GM23248 (cell line): ENCODE data around the gene CCDC192. TPM values are rescaled to one million over a fixed set of nuclear protein-coding genes. Genes with fewer than 3 reads are reported as not detected.

Source experiments
- DNase-seq: peaks from one replicate; pipeline ENCODE4 v3.0.0-alpha.2; 2015
- H2AFZ ChIP-seq: fragments of 200-600 bp; sonication (generic); 2 replicates; pipeline ENCODE4 v1.6.1; 2016; ENCODE audit warnings: antibody characterized with exemption
- H3F3A ChIP-seq: fragments of 200-600 bp; sonication (generic); 2 replicates; pipeline ENCODE4 v1.6.1; 2016; ENCODE audit warnings: mild to moderate bottlenecking, antibody characterized with exemption, mixed run types; ENCODE audit not compliant: insufficient read depth
- H3K27ac ChIP-seq: fragments of 200-600 bp; sonication (generic); 2 replicates; pipeline ENCODE4 v1.5.1; 2016; ENCODE audit warnings: mild to moderate bottlenecking
- H3K27me3 ChIP-seq: fragments of 200-600 bp; sonication (generic); replicated peaks from 2 replicates; pipeline ENCODE4 v1.6.1; 2016; ENCODE audit warnings: mild to moderate bottlenecking; ENCODE audit not compliant: insufficient read depth
- H3K36me3 ChIP-seq: fragments of 200-600 bp; sonication (generic); 2 replicates; pipeline ENCODE4 v1.6.1; 2016; ENCODE audit warnings: low read depth, mild to moderate bottlenecking
- H3K4me1 ChIP-seq: fragments of 200-600 bp; sonication (generic); 2 replicates; pipeline ENCODE4 v1.6.1; 2016; ENCODE audit warnings: mild to moderate bottlenecking; ENCODE audit not compliant: insufficient read depth
- H3K4me2 ChIP-seq: fragments of 200-600 bp; sonication (generic); one replicate; pipeline ENCODE4 v1.6.1; 2016; ENCODE audit warnings: mild to moderate bottlenecking; ENCODE audit not compliant: unreplicated experiment
- H3K4me3 ChIP-seq: fragments of 200-600 bp; sonication (generic); 2 replicates; pipeline ENCODE4 v1.5.1; 2016; ENCODE audit warnings: mild to moderate bottlenecking
- H3K79me2 ChIP-seq: fragments of 200-600 bp; sonication (generic); 2 replicates; pipeline ENCODE4 v1.6.1; 2016; ENCODE audit warnings: mild to moderate bottlenecking; ENCODE audit not compliant: insufficient read depth
- H3K9ac ChIP-seq: fragments of 200-600 bp; sonication (generic); 2 replicates; pipeline ENCODE4 v1.6.1; 2016; ENCODE audit warnings: mild to moderate bottlenecking
- H3K9me2 ChIP-seq: fragments of 200-600 bp; sonication (generic); 2 replicates; pipeline ENCODE4 v1.6.1; 2016; ENCODE audit warnings: mixed run types, mild to moderate bottlenecking, moderate library complexity; ENCODE audit not compliant: insufficient read depth
- H3K9me3 ChIP-seq: fragments of 200-600 bp; sonication (generic); one replicate; pipeline ENCODE4 v1.6.1; 2017; ENCODE audit warnings: low read depth
- H4K20me1 ChIP-seq: fragments of 200-600 bp; sonication (generic); 2 replicates; pipeline ENCODE4 v1.6.0; 2016; ENCODE audit not compliant: insufficient read depth
- EZH2 ChIP-seq: fragments of 200-600 bp; sonication (generic); IDR thresholded peaks from 2 replicates; pipeline ENCODE4 v1.6.1; 2018; ENCODE audit warnings: antibody characterized with exemption, mild to moderate bottlenecking; ENCODE audit not compliant: insufficient read depth, poor library complexity, severe bottlenecking
- EZH2phosphoT487 ChIP-seq: fragments of 200-600 bp; sonication (generic); IDR thresholded peaks from 2 replicates; pipeline ENCODE4 v1.6.1; 2018; ENCODE audit warnings: antibody characterized with exemption, moderate library complexity, mild to moderate bottlenecking, low read depth; ENCODE audit not compliant: insufficient read depth
- WGBS, 2 experiments: methylation state at CpG; one replicate each; pipeline ENCODE4 v1.1.6; 2015 to 2017; ENCODE audit warnings: low lambda C conversion rate in 2 of 2, low coverage in 1 of 2; ENCODE audit errors: missing lambda C conversion rate in 2 of 2; 5-methylcytosine and 5-hydroxymethylcytosine counted together
- in situ Hi-C: fragments of 300-500 bp; cut with MboI; formaldehyde crosslinking; loops from 2 replicates; pipeline ENCODE4 v1.15.0; 2020
- polyA plus RNA-seq: library from polyadenylated mRNA; unstranded; fragments of >200 nt; fragmentation: Nextera tagmentation; extraction: Ambion mirVana; gene quantifications from 2 replicates; pipeline ENCODE4 v1.2.1, GENCODE V29; 2016
- total RNA-seq: library from RNA; depleted of rRNA; stranded (reverse); fragments of >200 nt; shearing (Covaris generic); gene quantifications from 2 replicates; pipeline ENCODE4 v1.2.3, GENCODE V29; 2014

Gene CCDC192
- total and polyA plus RNA-seq, 2 experiments from 2014 or later, result 0.40 TPM; not detected in 1

DNA sequence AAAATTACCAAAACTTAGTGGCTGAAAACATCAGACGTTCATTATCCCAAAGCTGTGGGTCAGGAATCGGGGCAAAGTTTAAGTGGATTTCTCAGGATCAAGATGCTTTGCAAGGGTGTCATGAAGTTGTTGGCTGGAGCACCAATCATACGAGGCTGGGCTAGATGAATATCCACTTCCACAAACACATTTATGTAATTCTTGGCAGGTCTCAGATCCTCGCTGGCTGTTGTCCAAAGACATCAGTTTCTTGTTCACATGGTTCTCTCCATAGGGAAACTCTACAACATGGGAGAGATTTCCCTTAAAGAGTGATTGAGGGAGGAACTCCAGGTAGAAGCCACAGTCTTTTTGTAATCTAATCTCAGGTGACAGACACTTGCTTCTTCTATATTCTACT lies 20.2 kb upstream of the CCDC192 start:
- Histone ChIP-seq H3K9ac (no peak overlapping the region), H2AFZ (no peak overlapping the region), H3K9me2 (no peaks in the 10 kb centered on the region), H3K4me3 (no peak overlapping the region), H3F3A (no peaks in the 10 kb centered on the region), H3K9me3 (no peaks in the 10 kb centered on the region), H3K4me1 (peaks cover 7% of the 10 kb centered on the region; the same call in 1 of the 2 replicates), H4K20me1 (no peaks in the 10 kb centered on the region), H3K27ac (no peak overlapping the region), H3K4me2 (no peak overlapping the region), H3K79me2 (no peaks in the 10 kb centered on the region), H3K36me3 (no peaks in the 10 kb centered on the region), H3K27me3 (no peaks in the 10 kb centered on the region; the same call in 1 of the 2 replicates)
- TF ChIP-seq EZH2 (no peak), EZH2phosphoT487 (no peak)
- in situ Hi-C loops, result no loop called here
- DNase-seq, result no peak
- 29 to 34% methylated on average over 4 of the region's 4 CpGs for WGBS, 2 experiments

DNA sequence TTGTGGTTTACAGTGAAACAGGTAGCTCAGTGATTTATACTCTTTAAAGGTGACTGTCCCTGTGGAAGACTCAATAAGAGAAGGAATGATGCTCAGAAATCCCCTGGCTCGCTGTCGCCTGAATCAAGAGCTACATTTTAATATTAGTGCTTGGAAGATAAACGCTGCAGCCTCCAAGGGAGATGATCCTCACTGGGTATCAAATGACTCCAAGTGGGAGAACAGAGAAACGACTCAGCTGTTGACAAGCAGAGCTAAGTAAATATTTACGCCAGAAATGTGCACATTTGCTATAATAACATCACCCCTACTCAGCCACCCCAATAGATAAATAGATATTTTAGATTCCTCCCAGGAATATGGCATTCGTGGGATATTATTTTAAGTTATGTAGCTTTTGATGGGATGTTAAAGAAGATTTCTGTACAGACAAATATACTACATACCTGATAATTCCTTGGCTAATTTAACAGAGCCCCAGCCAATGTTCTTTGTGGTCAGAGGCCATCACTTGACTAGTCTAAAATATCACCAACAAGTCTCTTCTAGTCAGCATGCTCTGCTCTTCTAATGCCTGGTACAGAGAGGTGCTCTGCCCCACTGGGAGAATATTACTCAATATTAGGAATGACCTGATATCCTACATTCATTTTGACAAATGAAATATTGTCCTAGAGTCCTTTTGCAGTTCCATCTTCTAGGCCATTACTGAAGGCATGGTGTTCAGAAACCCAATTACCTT lies 18.3 kb upstream of the CCDC192 start:
- no peaks in the 10 kb centered on the region for H3K9me3 ChIP-seq
- H3K27ac ChIP-seq, result no peak overlapping the region
- no peaks in the 10 kb centered on the region for H4K20me1 ChIP-seq
- H3K4me2 ChIP-seq, result no peak overlapping the region
- H3K9ac ChIP-seq, result no peak overlapping the region
- WGBS, 2 experiments, result 60 to 67% methylated on average over 6 of the region's 6 CpGs
- H3K27me3 ChIP-seq, result no peaks in the 10 kb centered on the region; the same call in 1 of the 2 replicates
- no peak overlapping the region for H2AFZ ChIP-seq
- H3K4me3 ChIP-seq, result no peak overlapping the region
- no peaks in the 10 kb centered on the region for H3K36me3 ChIP-seq
- in situ Hi-C loops, result no loop called here
- H3K79me2 ChIP-seq, result no peaks in the 10 kb centered on the region
- no peaks in the 10 kb centered on the region for H3F3A ChIP-seq
- no peak for TF ChIP-seq EZH2
- TF ChIP-seq EZH2phosphoT487, result no peak
- peaks cover 7% of the 10 kb centered on the region; the same call in 1 of the 2 replicates for H3K4me1 ChIP-seq
- DNase-seq, result no peak
- H3K9me2 ChIP-seq, result no peaks in the 10 kb centered on the region

DNA sequence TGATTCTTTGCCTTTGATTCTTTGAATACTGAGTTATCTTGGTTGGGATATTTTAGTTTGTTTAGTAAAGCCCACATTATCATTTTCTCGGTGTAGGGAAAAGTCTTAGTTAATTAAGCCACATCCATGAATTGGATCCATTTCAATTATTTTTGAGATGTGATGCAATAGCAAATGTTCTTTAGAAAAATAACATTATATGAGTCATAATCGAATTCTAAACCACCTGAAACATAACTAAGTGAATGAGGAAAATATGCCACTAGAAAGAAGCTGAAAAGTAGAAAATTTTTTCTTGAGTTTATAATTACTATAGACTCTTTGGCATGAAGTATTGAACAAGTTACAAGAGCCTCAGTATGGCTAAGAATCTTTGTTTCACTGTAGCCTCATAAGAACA lies 17.5 kb upstream of the CCDC192 start:
- Histone ChIP-seq H3K36me3 (no peaks in the 10 kb centered on the region), H3K79me2 (no peaks in the 10 kb centered on the region), H3F3A (no peaks in the 10 kb centered on the region), H3K4me1 (peaks cover 7% of the 10 kb centered on the region; the same call in 1 of the 2 replicates), H2AFZ (no peak overlapping the region), H3K4me3 (no peak overlapping the region), H3K9ac (no peak overlapping the region), H3K9me2 (no peaks in the 10 kb centered on the region), H3K27ac (no peak overlapping the region), H3K4me2 (no peak overlapping the region), H3K9me3 (no peaks in the 10 kb centered on the region), H4K20me1 (no peaks in the 10 kb centered on the region), H3K27me3 (no peaks in the 10 kb centered on the region; the same call in 1 of the 2 replicates)
- TF ChIP-seq EZH2phosphoT487 (no peak), EZH2 (no peak)
- WGBS, 2 experiments, result 16 to 22% methylated on average over 2 of the region's 2 CpGs
- DNase-seq, result no peak
- in situ Hi-C loops, result no loop called here

- H3F3A ChIP-seq, result no peaks in the 10 kb centered on the region
- H3K27ac ChIP-seq, result no peak overlapping the region
- H2AFZ ChIP-seq, result no peak overlapping the region
- TF ChIP-seq EZH2 (no peak), EZH2phosphoT487 (no peak)
- DNase-seq, result no peak
- no peaks in the 10 kb centered on the region; the same call in 1 of the 2 replicates for H3K27me3 ChIP-seq
- no peaks in the 10 kb centered on the region for H3K79me2 ChIP-seq
- no peaks in the 10 kb centered on the region for H3K9me2 ChIP-seq
- no peak overlapping the region for H3K9ac ChIP-seq
- in situ Hi-C loops, result no loop called here
- H3K4me2 ChIP-seq, result no peak overlapping the region
- H3K4me3 ChIP-seq, result no peak overlapping the region
- H3K9me3 ChIP-seq, result no peaks in the 10 kb centered on the region
- H3K36me3 ChIP-seq, result no peaks in the 10 kb centered on the region
- no peaks in the 10 kb centered on the region for H4K20me1 ChIP-seq
- peaks cover 7% of the 10 kb centered on the region; the same call in 1 of the 2 replicates for H3K4me1 ChIP-seq
These were observed 16.8 kb upstream of the CCDC192 start for GRCh38 chr5:127686424-127686823.
